ENCODE measurements around the gene CSNK2A1.

CSNK2A1 gene

GRCh38 chr20:563187-563586, 19.6 kb upstream of the CSNK2A1 start:
- DNase-seq: no peak

DNA sequence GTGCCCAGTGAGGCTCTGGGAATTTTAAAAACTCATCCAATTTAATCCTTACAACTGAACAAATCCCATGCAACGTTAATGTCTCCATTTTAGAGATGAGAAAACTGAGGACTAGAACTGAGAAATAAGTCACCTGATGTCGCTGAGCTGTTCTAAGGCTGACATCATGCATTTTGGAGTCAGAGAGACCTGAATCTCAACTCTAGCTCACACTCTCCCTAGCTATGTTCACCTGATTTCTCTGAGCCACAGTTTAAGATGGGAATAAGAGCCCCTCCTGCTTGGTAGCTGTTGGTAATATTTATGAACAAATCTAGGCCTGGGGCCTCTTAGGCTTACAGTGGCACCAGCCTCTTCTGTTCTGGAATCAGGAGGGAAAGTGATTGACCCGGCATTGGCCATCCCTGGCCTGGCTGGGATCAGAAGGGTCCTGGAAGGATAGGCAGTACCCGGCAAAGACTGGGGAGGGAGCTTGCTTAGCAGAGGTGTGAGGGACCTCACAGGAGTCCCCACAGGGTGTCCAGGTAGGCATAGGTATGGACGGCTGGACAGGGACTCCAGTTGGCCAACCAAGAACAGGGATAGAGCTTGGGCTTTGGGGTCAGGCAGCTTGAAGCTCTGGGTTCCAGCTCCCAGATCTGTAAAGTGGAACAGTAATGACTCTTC, 18.8 kb upstream of the CSNK2A1 start:
- no peak for DNase-seq

- peak; percentile 85 for DNase-seq
Observed at GRCh38 chr20:561437-562231, 18.0 kb upstream of the CSNK2A1 start.

DNA sequence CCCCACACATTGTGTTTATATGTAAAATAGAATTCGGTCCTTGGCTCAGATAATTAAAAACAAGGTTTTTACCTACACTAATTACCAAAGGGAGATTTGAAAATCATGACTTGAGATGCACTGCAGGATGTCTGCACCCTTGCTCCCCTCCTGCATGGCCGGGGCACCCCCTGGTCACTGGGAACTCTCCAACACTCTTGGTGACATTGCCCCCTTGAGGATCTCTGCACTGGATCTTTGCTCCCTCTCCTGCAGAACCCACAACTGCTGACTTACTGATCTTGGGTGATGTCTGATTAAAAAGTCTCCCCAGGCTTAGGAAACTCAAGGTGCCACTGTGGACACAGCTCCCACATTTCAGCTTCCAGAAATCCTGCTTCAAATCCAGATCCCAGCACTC, 17.1 kb upstream of the CSNK2A1 start:
- no peak for DNase-seq

- no peak for DNase-seq
Observed at GRCh38 chr20:558117-558516, 14.5 kb upstream of the CSNK2A1 start.

- DNase-seq: no peak
Observed at GRCh38 chr20:556984-557383, 13.4 kb upstream of the CSNK2A1 start.

- peak; percentile 23 for DNase-seq
Observed at GRCh38 chr20:555976-556385, 12.4 kb upstream of the CSNK2A1 start.

DNA sequence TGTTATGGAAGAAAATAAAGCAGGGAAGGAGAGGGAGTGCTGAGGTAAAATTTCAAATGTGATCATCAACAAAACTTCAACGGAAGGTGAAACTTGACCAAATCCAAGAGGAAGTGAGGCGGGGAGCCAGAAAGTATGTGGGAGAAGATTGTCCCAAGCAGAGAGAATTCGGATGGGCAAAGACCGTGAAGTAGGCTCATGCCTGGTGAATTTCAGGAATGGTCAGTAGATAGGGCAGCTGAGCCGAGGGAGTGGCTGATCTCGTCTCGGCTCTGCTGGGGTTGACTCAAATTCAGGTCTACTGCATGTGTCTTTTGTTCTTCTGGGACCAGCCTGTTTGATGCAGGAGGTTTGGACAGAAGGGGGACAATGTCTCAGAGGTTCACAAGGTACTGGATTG, 7.0 kb upstream of the CSNK2A1 start:
- no peak for DNase-seq

DNA sequence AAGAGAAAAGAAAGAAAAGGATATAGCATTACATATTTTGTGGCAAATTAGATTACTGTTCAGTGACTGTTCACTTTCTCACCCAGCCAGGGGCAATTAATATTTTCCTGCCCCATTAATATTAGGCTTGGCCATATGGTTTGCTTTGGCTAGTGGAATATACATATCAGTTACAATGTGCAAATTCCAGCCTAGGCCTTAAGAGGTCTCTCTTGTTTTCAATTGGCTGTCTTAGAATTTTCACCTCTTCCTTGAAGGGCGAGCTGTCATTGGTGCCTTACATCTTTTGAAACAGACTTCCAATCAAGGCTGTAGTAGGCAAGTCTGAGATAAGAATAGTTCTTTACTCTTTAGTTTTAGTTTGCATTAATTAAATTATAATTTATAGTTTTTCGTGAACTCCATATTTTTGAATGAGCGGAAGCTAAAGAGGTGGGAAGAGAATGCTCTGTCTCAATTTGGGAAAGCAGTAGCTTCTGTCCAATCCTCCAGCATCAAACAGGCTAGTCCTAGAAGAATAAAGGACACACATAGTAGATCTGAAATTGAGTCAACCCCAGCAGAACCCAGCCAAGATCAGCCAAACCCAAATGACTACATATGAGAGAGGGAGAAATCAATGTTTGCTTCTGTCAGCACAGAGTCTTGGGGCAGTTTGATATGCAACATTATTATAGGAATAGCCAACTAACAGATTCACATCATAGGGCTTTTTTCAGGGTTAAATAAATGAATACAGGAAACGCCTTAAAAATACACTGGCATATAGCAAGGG, 6.3 kb upstream of the CSNK2A1 start:
- peak; percentile 30 for DNase-seq

GRCh38 chr20:548906-549305, 5.3 kb upstream of the CSNK2A1 start:
- no peak for DNase-seq

DNA sequence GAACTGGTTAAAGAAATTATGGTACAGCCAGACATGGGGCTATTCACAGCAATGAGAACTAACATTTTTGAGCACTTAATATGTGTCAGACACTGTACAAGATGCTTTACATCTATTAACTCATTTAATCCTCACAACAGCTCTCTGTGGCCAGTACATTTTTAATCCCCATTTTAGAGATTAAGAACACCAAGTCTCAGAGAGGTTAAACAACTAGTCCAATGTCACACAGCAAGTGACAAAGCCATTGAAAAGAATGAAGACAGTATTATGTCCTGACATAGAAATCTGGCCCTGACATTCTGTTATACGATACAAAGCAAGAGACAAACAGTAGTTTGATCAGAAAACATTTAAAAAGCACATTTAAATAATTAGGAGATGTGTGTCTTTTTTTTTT, 3.8 kb upstream of the CSNK2A1 start:
- no peak for DNase-seq

DNA sequence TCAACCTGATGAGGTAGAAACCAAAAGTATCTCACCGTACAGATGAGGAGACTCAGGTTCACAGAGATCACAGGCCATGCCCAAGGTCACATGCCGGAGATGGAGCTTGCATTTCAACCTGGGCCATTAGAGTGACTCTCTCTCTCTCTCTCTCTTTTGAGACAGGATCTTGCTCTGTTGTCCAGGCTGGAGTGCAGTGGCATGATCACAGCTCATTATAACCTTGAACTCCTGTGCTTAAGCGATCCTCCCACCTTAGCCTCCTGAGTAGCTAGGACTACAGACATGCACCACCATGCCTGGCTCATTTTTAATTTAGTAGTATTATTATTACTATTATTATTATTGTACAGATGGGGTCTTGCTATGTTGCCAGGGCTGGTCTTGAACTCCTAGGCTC, 2.8 kb upstream of the CSNK2A1 start:
- DNase-seq: no peak

DNA sequence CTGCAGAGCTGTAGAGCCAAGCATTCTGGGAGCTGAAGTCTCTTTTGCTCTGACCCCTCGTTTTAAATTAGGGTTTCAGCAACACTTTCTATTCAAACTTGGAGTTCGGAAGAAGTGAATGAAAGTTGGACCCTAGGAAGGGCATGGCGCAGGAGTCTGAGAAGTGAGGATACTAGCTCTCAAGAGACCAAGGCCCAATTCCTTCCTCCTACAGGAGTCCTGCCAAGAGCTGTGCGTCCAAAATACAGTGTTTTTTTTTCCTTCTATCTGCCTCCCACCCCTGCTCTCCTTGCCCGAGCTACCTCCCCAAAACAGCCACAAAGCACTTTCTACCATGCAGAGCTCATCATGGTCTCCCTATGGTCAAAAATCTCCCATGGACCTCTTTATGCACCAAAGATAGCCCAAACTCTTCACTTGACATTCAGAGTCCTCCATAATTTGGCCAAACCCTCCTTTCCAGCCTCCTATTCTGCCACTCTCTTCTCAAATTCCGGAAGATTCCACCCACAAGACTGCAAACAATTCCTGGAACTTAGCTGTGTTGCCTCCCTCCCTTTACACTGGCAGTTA, 649 bp upstream of the CSNK2A1 start:
- no peak for DNase-seq

DNA sequence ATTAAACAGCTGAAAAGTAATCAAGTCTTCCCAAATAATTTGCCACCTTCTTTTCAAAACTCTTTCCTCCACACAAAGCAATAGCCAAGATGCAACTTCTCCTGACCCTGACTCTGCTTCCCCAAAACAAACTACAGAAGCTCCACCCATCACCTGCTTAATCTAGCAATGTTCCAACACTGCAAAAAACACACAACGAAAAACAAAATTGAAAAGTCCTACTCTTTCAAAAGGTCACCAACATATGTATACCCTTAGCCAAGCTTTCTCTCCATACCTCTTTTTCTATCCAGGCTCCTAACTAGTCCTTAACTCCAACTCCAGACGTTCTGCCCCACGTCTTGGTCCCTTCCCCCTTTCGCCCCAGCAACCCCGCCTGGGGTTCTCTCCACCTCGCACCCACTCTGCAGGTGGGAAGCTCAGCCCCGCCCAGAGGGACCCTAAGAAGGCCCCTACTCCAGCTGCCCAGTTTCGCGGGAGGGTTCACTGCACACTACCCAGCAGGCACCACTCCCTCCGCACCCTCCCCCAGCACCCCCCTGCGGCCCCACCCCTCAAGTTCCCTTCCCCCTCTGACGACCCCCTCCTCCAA, 717 bp downstream of the CSNK2A1 start:
- peak; percentile 50 for DNase-seq

GRCh38 chr20:540391-541201, 3.0 kb downstream of the CSNK2A1 start:
- no peak for DNase-seq

GRCh38 chr20:539848-540247, 3.7 kb downstream of the CSNK2A1 start:
- no peak for DNase-seq

DNA sequence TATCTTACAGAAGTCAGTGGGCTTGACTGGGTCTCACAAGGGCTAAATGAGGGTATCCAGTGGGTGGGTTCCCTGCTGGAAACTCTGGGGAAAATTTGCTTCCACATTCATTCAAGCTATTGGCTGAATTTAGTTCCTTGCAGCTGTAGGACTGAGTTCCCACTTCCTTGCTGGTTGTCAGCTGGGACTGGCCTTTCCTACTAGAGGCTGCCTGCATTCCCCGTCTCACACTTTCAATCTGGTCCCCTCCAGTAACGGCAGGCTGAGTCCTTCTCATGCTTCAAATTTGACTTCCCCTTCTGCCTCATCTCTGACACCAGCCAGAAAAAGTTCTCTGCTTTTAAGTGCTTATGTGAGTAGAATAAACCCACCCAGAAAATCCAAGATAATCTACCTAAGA, 4.4 kb downstream of the CSNK2A1 start:
- DNase-seq: no peak

DNA sequence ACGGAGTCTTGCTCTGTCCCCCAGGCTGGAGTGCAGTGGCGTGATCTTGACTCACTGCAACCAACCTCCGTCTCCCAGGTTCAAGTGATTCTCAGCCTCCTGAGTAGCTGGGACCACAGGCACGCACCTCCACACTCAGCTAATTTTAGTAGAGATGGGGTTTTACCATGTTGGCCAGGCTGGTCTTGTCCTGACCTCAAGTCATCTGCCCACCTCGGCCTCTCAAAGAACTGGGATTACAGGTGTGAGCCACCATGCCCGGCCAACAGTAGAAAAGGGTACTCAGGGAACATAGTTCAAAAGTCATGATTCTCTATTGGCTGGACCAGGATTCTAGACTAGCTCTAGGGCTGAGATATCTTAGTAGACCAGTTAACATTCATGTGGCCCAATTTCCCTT, 5.6 kb downstream of the CSNK2A1 start:
- DNase-seq: no peak

- DNase-seq: no peak
Observed at GRCh38 chr20:536426-537010, 7.1 kb downstream of the CSNK2A1 start.

DNA sequence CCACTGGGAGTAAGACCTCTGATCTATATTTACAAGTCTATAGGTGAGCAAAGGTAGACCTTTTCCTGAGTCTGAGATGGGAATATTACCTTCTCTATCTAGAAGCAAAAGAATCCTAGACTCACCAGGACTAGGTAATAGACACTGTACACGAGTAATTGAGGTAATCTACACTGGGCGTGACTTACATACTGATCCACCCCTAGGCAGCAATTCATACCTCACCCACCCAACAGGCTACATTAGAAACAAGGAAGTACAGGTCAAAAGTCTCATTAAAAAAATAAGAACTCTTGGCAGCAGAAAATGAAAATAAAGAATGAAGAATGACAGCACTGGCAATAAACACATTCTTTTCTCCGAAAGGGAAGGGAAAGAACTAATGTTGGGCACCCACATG, 7.6 kb downstream of the CSNK2A1 start:
- DNase-seq: no peak

DNA sequence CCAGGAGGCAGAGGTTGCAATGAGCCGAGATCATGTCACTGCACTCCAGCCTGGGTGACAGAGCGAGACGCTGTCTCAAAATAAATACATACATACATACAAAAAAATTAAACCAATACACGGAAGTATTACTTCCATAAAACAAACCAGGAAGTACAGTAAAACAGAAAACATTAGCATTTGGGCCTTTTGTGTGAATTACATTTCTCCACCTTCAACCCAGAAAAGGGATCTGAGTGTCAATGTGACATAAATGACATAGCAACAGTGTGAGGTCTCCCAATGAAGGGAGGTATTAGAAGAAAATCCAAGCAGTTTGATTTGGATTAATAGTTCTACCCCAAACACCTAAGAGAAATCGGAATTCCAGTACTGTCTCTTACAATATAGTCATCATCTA, 10.1 kb downstream of the CSNK2A1 start:
- DNase-seq: no peak

DNA sequence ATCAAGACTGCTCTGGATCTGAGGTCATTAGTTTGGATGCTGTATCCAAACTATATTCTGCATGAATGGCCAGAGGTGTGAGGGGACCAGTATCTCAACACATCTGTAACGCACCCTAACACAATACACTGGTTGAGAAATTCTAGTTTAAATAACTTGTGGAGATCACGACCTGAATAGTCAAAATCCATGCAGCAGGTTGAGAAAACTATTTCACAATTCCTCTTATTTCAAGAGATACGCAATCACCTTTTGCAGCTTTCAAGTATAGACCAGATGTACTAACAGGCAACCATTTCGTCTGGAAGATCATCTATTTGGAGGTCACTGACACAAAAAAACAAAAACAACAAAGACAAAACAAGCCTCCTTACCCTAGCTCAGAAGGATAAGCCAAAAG, 11.1 kb downstream of the CSNK2A1 start:
- no peak for DNase-seq
